Globus pallidus (tissue), 1 donor: ENCODE data around the gene IL17RC.

Experiments
- DNase-seq: peaks from one replicate; pipeline ENCODE4 v3.0.0-alpha.2; 2015; ENCODE audit warnings: low spot score

The IL17RC gene

DNA sequence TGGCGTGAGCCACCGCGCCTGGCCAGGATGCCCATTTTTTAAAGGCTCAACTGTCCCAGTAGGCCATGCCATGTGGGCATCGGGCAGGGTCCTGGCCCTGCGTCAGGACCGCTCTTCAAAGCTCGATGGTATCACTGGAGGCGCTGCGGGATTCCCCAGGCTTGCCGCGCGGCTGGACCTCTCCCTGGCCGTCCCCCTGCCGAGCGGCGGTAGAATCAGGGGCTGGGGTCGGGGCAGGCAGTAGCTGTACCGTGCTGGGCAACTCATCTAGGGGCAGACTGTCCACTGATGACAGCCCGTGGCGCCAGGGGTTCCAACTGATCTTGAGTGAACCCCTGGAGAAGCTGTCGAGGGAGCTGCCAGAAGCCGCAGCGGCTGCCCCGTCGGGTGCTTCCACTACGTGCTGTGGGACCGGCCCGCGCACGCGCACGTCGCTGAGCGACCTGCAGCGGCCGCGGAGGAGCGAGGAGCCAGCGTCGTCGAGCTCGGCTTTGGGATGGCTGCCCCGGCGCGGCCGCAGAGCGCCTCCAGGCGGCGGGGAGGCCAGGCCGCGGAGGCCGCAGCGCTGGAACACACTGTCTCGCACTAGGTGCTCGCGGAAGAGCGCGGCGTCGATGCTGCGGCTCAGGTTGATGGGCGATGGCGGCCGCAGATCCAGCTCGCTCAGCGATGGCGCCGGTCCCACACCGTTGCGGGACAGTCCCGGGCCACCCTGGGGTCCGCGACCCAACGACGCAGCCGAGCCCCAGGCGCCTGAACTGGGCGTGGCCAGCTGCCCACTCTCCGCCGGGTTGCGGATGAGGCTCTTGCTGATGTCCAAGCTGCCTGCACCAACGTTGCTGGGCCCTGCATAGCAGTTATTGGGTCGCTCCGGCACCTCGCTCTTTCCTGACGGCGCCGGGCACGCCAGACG, 29.5 kb downstream of the IL17RC start:
- peak; percentile 82 for DNase-seq

DNA sequence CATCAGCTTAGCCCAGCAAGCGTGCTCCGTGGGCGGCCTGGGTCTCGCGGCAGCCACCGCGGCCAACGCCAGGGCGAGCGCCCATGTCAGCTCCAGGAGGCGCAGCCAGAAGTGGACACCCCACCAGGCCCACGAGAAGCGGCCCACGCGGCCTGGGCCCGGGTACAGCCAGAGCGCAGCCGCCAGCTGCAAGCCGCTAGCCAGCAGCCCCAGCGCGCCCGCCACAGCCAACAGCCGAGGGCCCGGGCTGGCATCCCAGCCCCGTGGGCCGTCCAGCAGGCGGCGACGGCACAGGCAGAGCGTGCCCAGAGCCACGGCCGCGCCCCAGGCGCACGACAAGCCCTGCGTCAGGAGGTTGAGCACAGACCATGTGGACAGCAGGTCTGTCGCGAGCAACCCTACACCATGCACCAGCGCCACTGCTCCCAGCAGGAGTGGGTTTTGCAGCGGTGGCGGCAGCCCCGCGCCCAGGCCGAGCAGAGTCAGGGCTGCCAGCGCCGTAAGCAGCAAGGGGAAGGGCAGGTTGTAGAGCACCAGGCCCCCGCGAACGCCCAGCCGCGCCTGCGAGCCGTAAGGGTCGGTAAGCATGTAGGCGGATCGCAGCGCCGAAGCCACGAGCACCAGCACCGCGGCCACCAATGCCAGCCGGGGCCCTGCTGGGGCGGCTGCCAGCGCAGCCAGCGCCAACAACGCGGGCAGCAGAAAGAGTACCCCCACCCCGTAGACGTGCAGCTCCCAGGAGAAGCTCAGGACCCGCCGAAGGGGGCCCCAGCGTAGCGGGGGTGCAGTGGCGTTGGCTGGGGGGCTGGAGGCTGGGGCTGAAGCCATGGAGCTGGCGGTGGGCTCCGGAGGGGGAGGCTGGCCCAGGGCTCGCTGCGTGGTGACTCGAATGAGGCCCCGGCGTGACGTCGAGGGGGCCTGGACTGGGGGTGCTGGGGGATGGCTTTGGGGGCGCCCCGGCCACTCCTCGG, 30.4 kb downstream of the IL17RC start:
- DNase-seq, result peak; percentile 69

DNA sequence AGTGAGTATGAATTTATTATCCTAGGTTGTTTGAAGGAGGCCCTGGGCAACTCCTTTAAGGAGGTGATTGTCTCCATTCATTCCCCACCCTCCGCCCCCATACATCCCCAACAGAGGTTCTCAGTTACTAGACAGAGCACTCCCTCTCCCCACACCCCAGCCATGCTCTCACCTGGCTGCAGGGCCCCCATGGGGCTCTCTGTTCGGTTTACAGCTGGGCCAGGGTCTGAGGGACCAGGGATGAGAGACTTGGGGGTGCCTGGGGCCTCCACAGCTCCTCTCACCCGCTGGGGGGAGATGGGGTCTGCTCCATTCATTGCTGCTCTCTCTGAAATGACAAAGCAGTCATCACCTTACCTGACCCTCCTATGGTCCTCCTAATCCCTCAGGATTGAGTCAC, 31.7 kb downstream of the IL17RC start:
- DNase-seq, result no peak

DNA sequence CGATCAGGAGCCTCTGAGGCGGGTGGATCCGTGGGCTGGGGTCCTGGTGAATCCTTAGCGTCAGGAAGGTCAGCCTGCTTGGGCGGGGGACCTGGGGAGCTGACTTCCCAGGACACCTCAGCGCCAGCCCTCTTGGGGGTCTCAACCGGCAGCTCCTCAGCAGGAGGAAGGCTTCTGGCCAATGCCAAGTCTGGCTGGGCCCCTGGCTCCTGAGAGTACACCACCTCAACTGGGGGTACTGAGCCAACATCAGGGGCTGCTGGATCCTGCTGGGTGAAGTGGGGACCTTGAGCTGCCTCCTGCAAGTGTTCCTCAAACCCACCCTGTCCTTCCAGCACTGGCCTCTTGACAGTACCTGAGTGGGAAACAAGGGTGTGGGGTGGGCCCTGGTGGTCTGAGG, 32.2 kb downstream of the IL17RC start:
- DNase-seq, result no peak

DNA sequence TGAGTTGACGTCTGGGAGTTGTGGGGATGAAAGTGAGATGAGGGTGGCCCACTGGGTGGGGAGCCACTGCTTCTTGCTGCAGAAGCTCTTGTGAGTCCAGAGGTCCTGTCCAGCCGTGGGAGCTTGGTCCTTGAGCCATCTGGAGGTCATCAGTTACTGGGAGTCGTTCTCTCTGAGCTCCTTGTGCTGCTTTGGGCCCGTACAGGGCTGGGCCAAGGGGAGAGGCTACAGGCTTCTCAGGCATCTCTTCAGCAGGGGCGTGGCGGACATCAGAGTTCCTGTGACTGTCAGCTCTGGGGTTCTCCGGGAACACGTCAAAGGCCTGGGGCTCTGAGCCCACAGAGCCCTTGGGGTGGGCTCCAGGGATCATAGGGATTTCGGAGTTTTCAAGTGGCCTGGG, 32.7 kb downstream of the IL17RC start:
- DNase-seq, result no peak

DNA sequence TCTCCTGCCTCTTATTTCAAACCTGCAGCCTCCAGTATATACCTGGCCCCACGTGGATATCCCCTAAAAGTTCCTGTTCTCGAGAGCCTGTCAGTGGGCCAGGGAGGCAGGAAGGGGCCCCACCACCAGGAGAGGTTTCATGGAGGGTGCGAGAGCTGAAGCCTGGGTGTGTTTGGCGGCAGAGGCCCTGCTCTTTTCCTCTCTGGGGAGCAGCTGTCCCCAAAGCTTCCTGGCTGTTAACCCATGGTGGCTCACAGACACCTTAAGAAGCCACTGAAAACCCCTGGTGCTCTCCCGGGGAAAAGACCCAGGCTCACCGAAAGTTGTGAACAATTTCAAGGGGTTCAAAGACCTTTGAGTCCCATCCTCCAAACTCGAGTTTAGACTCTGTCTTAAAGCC, 34.2 kb downstream of the IL17RC start:
- no peak for DNase-seq

DNA sequence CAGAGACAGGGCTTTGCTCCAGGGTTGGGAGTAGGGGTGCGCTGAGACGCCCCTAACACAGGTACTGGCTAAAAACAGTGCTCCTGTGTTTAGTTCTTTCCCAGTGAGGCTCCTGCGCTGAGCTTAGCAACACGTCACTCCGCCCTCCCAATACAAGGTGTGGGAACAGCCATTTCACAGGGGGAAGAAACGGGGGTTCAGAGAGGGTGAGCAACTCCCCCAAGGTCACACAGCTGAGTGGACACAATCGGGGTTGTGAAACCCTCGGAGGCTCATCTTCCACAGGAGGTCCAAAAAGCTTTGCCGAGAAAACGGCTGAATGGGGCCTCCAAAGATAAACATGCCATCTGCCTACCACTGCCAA, 34.7 kb downstream of the IL17RC start:
- no peak for DNase-seq

DNA sequence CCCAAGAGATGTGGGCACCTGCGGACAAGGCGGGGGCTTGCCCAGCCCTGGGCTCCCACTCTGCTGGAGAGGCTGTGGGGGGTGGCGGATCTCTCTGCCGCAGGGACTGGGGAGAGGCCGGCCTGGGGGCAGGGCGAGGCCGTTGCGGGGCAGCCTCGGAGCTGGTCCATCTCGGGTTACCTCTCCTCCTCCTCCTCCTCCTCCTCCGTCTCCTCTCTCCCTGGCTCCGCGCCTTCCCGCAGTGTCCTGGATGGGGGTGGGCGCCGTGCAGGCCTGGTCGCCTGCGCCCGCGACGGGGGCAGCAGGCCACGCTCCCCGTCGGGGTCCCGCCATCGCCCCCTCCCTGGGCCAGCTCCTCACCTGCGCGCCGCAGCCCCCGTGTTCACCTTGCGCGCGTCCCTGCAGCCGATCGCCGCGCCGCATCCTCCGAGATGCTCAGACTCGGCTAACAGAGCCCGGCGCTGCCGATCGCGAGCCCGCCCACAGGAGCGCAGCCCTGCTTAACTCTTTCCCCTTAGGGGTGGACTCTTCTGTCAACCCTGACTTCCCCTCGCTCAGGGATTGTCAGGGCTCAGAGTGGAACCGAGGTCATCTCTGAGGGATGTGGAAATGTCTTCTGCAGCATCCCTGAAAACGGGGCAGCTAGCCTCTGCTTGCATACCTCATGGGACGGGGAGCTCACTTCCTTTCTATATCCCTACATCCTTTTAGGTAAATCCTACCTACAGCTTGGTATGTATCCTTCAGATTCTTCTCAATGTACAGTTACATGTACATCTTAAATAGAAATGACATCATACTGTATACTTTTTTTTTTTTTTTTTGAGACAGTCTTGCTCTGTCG, 35.3 kb downstream of the IL17RC start, which contains the start of gene PRRT3:
PRRT3 (minus strand) TSS at position 447 of the 844 bp plus-strand sequence. CDS start 2,293 bp downstream, outside the sequence.
- DNase-seq, result no peak

DNA sequence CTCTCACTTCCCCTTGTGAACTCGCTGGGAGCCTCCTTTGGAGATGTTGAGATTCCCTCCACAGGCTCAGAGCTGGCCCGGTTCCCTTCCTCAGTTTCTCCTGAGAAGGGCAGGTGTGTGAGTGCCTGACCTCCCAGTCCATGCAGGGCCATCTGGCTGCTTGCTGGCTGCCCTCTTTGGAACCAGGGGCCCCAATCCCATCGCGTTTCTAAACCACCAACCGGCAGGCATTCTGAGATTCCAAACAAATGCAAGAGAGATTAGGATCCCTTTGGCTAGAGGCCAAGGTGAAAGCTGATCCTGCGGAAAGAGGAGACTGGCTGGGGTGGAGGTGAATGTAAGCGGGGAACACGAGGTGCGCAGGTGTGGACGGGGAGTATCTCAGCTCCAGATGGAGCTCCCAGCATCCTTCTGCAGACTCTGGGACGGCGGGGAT, 38.2 kb downstream of the IL17RC start:
- no peak for DNase-seq

DNA sequence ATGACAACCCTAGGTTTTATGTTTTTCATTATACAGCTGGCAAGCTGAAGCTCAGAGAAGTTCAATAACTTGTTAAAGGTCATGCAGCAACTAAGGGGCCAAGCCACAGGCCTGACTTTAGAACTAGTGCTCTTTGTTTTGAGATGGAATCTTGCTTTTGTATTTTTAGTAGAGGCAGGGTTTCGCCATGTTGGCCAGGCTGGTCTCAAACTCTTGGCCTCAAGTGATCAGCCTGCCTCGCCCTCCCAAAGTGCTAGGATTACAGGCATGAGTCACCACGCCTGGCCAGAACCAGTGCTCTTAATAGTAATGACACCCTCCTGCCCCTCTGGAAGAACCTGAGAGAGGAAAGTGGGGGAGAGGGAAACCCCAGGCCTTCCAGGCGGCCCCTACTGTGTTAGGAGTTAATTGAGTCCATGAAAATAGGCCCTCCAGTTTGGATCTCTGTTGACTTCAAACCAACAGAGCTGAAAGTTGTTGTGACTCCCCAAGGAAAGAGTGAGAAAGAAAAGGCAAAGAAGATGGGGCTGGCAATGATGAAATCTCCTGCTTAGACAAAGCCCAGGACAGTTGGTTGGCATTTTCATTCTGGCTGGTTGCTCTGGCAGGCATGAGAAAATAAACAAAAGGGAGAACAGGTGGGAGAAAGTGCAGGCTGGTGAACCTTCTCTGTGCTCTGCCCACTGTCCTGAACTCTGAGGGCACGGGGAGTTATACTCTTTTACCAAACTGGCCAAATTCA, 38.9 kb downstream of the IL17RC start:
- no peak for DNase-seq

DNA sequence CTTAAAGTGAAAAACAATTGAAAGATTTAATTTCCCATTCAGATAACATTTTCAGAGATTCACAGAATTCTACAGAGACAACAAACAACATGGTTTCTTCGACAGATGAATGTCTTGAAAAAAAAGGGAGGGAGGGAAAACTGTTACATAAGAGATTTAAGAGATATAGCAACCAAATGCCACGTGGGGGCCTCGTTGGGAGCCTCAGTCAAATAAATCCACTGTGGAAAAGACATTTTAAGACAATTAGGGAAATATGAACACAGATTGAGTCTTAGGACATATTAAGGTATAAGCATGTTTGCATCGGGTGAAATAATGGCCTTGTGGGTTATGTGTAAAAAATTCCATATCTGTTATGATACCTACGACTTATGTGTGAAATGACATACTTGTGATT, 40.3 kb downstream of the IL17RC start:
- DNase-seq, result no peak

DNA sequence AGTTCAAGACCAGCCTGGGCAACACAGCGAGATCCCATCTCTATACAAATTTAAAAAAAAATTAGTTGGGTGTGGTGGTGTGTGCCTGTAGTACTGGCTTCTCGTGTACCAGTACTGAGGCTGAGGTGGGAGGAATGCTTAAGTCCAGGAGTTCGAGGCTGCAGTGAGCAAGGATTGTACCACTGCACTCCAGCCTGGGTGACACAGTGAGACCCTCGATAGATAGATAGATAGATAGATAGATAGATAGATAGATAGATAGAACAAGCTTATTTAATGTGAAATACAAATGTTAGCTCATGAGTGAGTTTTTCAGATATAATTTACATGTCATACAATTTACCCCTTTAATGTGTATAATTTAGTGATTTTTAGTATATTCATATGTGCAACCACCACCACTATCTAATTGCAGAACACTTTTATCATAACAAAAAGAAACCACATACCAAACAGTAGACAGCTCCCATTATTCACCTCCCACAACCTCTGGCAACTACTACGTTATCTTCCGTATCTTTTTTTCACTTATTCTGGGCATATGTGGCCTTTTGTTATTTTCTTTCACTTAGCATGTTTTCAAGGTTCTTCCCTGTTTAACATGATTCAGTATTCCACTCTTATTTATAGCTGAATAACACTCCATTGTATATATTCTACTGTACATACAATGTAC, 48.4 kb downstream of the IL17RC start:
- no peak for DNase-seq

DNA sequence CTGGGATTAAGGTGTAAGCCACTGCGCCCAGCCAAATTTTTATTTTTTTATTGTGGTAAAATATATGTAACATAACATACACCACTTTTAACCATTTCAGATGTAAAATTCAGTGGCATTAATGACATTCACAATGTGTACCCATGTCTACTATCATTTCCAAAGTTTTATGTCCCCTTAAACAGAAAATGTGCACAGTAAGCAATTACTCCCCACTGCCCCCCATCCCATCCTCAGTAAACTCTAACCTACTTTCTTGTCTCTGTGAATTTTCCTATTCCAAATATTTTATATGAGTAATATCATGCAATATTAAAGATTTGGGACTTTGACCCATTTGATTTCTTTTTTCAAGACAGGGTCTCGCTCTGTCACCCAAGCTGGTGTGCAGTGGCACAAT, 49.9 kb downstream of the IL17RC start:
- DNase-seq, result no peak

DNA sequence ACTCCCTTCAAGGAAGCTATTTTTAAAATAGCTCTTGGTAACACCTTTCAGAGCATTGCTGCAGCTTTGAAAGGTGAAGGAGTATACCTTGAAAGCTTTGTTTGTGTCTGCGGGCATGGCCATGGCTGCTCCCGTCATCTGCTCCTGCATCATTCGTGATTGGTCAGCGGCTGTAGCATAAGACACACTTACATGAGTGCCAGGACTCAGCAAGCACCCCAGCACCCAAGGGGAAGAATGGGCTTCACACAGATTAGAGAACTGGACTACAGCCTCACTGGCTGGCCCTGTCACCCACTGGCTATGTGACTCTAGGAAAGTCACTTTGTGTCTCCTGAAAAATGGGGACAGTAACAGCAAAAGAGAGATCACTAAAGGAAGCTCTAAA, 52.7 kb downstream of the IL17RC start:
- no peak for DNase-seq

DNA sequence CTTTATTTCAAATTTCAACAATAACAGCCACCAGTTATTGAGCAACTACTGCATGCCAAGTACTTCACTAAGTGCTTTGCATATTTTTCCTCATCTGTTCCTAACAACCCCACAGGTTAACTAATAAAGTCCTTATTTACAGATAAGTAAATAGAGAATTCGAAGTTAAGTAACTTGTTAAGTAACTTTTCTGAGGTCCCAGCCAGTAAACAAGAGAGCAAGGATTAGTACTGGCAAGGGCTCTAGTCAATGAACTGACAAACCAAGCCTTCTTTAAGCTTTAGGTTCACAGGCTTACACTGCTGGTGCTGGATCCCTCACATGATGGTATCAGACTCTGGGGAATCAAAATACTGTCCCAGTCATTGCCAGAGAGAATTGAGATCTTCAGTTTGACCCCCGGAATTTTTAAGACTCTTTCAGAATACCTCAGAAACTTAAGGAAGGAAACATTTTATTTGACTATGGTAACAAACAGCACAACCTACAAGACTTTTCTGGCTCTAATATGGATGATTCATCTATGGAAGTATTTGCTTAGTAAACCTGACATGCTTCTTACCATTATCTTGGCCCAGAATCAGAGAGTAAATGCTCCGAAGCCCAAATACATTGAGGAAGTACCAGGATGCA, 53.2 kb downstream of the IL17RC start:
- DNase-seq, result no peak

DNA sequence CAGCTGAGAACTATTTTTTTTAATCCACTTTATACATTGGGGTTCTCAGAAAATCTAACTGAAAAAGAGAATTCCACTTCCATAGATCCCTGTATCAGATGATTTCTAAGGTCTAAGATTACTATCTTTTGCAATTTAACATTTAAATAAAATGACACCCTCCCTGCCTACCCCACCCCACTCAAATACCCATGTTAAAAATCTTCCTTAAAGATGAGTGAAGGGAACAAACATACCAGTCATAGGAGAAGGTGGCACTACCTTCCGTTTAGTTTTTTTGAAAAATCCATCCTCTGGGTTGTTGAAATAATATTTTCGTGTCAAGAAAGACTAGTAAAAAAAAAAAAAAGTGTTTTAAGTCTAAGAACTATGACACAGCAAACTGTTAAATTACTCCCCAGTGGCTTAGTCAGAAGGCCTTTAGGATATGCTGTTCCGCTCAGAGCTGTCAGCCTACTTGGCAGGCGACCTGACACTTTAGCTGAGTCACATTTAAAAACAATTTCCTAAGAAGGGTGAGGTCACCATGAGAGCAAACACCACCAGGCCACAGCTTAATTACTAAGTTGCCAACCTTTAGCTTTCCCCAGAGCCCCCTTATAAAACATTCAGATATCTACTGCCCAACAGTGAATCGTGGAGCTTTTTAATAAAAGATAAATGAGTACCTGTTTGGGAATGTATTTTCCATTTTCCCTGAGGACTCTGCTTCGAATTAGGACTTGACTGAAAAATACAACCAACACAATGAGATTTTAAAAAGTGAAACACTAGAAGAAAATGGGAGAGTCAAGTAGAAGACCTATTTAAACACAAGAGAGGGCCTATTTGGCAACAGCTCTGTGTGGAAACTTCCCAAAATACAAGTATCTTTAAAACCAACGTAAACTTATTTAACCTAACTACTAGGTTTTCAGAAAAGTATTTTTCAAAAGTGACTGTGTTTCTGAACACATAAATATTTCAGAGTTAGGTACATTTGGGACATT, 60.1 kb downstream of the IL17RC start:
- peak; percentile 29 for DNase-seq

DNA sequence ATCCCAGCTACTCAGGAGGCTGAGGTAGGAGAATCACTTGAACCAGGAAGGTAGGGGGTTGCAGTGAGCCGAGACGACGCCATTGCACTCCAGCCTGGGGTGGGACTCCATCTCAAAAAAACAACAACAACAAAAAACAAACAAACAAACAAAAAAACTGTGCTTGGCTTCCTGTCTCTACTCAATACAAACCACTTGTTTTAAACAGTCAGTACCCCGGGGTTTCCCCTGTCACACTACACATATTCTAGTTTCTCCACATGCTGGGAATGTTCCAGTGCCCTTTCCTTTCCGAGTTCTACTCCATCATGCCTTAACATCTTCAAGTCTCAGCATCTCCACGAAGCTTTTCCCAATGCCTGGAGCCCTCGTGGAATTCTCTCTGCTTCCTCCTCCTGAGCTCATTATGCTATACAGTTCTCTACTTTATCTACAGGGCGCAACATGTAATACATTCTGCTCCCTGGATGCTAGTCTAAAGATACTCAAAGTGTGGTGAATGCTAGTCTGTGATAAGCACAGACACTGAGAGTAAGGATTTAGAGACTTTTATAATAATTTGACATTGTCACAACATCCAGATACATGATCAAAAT, 61.9 kb downstream of the IL17RC start:
- DNase-seq, result no peak

DNA sequence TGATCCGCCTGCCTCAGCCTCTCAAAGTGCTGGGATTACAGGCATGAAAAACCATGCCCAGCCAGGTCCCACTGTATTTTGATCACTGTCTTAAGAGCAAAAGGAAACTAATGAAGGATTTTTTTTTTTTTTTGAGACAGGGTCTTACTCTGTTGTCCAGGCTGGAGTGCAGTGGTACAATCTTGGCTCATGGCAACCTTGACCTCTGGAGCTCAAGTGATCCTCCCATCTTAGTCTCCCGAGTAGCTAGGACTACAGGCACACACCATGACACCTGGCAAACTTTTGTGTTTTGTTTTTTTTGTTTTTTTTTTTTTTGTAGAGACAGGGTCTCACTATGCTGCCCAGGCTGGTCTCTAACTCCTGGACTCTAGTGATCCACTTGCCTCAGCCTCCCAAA, 63.4 kb downstream of the IL17RC start:
- DNase-seq, result no peak
